GM19025 (cell line): ENCODE results near the gene NKD1.

Experiments
- ATAC-seq: cut with Tn5 transposase; IDR thresholded peaks from one replicate; pipeline ENCODE4 v1.9.1; 2021; ENCODE audit warnings: mild to moderate bottlenecking, low read depth, moderate library complexity; ENCODE audit not compliant: unreplicated experiment

Gene NKD1

DNA sequence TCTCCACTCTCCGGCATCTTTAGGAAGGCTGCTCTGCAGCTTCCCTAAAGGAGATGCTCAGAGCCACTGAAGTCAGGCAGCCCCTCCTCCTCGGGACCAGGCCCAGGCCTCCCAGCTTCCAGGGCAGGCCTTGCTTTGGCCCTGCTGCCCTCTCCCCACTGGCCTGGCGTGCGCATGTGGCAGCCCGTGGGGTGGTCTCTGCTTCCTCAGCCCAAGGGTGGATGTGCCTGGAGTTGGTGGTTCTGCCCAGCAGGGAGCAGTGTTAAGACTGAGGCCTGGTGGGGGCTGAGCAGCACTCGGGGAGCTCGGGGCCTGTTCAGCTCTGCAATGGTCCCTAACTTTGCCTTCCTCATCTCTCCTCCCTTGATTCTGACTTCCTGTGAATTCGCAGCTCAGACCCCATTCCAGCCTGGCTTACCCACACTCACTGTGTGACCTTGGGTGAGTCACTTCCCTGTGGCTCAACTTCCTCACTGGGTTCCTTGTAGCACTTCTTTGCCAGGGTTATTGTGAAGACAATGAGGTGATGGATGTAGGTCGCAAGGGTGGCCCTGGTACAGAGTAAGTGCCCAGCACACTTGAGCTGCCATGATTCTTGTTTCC lies 63.2 kb downstream of the NKD1 start:
- ATAC-seq: no peak

DNA sequence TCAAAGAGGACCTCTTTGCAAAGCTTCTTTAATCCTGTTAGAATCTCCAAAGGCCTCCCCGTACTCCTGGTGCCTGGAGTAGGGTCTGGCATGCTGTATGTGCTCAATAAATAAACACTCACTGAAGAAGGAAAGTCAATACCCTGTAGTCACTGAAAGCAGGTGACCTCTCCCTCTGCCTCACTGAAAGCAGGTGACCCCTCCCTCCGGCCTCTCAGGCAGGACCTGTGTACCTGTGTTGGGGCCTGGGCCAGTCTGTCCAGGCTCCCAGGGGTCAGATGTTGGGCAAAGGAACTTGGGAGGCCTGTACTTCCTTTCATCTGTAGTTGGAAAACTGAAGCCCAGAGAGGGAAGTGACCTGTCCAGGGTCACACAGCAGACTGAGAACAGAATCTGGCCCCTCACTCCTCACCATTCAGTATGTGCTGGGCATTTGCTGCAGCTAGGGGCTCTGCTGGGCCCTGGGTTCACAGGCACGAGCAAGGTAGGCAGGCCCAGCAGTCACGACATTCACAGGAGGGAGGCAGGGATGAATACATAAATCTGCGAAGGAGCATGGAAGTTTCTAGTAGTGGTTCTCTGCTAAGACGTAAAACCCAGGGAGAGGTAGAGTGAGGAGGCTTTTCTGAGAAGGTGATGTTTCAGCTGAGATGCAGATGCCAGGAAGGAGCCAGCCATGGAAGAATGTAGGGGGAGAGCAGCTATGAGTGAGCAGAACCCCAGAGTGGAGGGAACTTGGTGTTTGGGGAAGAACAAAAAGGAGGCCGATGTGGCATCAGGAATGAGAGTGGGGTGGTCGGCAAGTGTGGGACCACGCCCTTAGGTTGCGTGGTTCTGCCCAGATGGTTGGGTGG lies 64.0 kb downstream of the NKD1 start:
- no peak for ATAC-seq

DNA sequence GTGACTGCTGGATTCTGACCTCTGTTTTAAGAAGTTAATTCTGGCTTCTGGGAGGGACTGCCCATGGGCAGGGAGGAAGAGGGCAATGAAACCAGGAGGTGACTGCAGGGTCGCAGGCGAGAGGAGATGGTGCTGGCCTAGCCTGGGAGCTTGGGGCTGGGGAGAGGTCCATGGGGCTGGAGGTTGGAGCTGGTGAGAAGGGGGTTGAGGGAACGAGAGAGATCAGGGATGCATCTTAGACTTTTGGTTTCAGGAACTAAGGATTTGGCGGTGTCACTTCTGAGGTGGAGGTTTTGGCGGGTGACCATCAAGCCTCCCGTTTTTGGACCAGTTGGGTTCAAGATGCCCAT lies 64.6 kb downstream of the NKD1 start:
- no peak for ATAC-seq

DNA sequence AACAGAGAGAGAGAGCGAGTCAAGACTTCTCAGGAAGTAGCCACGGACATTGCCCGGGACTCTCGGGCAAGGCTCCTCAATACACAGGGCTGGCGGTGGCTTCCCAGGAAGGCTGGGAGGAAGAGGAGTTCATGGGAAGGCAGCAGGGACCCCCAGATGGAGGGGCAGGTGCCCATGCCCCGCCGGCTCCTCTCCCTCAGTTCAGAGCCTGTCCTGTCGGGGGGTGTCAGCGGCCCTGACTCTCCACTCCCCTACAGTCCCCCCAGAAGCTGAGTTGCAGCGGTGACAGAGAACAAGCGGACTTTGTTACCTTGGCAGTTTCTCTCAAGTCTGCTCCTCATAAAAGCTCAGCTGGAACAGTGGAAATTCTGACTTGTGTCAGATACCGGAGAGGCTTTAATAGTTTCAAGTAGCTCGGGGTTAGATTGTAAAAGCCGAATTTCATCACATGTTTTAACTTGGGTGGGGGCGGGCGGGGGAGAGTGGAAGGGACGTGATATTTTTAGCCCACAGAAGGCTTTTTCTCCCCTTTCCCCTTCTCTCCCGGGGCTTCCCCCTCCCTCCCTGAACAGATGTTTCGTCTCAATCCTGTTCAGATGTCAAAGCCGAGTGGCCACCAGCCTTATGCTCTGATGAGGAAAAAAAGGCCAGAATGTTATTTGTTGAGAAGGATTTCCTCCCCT lies 65.2 kb downstream of the NKD1 start:
- ATAC-seq: no peak

DNA sequence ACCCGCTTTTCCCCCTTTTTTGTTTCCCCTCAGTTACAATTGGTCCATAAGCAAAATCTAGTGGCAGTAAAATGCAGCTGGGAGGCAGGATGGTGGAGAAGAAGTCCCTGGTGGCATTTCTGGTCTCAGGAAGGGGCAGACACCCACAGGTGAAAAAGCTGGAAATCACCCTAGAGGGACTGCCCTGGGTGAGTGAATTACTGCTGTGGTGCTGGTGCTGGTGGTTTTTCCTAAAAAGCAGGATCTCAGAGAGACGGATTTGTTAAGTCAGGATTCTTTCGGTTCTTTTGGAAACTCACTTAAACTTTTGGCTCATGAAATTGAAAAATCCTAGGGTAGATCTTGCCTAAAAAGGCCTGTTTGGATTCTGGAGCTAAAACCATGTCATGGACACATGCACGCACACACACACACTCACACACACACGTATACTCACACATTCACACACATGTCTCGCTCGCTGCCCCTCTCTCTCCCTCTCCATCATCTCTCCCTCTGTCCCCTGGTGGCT lies 65.8 kb downstream of the NKD1 start:
- no peak for ATAC-seq

DNA sequence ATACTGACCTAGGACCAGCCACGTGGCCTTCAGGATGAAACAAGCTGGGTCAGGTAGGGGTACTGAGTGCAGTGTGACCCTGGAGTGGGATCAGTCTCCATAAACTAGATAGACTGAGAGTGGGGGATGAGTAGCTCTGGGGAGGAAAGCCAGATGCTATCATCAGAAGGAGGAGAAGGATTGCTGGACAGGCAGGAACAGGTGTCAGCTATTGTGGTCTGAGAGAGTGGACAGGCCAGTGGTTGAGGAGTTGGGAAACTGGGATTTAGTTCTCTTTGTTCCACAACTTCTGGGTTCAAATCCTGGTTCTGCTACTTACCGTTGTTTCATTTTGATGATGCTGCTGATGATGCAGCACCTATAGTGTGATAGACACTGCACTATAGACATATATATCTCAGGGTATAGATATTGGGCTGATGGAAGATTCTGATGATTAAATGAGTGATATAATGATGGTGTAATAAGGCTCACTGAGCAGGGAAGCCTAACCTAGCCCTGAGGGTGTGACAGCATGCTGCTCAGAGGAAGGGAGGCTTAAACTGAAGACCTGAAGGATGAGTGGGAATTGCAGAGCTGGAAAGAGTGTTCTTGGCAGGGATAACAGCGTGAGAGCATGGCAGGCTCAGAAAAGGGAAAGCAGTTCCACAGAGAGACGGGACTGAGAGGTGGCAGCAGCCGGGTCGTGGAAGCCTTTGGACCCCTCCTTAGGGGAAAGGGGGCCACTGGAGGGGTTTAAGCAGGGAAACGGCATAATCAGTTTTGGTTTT lies 66.9 kb downstream of the NKD1 start:
- no peak for ATAC-seq

DNA sequence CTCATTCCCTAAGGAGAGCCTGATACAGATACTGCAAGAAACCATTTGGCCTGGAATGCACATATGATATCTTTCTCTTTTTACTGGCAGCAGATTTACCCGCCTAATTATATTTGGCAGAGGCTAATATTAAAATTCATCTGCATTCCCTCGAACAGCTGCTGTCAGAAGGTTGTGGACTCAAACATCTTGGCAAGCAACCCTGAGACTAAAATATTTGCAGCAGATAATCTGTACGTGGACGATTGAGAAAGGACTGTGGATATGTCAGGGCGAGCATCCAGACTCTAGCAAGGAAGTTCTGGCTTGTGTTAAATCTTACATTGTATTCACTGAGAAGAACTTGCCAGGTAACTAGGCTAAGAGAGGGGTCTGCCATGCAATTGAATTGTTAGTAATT lies 67.7 kb downstream of the NKD1 start:
- ATAC-seq: no peak

DNA sequence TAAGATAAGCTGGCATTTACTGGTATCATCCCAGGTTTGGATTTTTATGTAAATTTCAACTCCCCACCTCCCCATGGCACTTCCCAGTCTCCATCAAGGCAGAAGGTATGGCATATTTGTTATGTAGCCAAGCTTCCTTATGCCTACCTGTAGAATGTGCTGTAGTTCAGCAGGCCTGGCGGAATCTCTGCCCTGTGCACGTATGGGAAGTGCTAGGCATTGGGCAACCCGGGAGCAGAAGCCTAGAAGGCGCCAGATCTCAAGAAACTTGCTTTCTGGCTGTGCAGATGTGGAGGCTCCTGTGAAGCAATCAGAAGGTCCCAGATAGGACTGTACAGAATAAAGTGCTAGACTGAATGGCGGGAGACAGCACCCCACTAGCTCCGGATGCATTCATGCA lies 68.2 kb downstream of the NKD1 start:
- no peak for ATAC-seq

DNA sequence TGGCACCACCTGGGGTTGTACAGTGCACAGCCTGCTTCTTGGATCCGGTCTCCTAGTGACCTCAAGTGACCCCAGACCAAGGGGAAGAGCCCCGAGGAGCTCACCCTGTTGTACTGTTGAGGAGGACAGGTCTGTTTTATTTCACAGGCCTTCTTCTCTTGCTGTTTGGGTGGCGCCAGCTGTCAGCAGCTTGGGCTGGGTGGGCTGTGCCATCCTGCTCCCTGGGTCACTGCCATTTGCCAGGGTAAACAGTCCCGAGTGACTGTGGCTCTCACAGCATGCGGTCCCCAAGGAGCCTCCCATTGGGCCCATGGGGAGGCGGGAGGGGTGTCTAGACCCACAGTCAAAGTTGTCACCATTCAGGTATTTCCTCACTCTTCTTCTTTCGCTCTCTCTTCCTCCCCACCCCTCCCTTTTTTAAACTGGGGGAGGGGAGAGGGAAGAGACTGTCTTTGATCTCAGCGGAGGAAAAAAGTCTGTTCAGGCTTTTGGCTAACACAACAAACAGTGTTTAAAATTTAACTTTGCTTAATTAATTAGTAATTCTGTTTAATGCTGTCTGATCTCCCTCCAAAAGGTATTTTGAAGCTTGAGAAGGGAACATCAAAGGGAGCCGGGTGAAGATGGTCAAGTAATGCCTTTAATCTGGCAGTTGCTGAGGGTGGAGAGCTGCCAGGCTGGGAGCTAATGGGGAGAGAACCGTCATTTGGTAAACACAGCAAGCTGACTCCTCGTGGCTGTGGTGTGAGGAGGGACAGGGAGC lies 68.9 kb downstream of the NKD1 start:
- no peak for ATAC-seq

DNA sequence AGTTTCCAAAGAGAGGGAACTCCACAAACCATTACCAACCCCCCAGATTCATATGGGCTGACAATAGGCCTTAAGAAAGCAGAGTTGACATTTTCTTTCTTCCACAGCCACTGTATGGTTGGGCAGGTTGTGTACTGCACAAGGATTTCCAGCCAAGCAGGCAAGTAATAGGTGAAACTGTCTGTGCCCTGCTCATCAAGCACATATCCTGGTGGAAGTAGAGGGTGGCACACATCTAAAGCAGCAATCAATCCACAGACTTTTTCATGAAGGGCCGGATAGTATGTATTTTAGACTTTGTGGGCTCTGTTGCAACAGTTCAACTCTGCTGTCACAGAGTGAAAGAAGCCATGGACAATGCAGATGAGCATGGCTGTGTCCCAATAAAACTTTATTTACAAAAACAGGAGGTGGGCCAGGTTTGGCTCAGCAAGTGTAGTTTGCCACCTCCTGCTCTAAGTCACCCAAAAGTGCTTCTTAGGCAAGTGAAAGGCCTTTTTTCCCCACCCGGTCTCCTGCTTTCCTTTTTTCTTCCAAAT lies 69.5 kb downstream of the NKD1 start:
- no peak for ATAC-seq

DNA sequence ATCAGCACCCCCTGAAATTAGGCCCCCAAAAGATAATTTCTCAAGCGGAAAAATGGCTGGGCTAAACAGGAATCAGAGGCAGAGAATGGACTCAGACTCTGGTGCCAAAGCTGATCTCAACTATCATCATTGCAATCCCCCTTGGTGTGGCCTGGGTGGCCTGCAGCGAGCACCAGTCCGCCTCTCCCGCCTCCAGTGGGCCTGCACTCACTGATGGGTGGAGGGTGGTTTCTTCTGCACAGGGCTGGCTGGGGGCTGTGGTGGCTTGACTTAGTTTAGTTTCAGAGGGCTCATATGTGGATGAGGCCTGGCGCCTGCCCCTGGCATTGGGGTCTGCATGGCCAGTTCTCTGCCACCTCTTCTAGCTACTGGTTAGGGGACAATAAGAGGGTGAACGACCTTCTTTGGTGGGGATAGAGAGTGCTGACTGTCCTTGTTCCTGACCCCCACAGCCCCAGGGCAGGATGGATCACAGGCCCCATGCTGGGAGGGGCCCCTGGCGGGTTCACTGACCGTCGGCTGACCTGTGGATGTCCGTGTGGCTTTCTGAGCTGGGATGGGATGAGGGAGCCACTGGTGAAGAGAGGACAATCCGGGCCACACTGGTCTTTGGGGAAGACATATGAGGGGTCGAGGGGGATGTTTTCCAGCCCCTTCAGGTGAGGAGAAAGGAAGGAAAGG lies 70.2 kb downstream of the NKD1 start:
- ATAC-seq: no peak

DNA sequence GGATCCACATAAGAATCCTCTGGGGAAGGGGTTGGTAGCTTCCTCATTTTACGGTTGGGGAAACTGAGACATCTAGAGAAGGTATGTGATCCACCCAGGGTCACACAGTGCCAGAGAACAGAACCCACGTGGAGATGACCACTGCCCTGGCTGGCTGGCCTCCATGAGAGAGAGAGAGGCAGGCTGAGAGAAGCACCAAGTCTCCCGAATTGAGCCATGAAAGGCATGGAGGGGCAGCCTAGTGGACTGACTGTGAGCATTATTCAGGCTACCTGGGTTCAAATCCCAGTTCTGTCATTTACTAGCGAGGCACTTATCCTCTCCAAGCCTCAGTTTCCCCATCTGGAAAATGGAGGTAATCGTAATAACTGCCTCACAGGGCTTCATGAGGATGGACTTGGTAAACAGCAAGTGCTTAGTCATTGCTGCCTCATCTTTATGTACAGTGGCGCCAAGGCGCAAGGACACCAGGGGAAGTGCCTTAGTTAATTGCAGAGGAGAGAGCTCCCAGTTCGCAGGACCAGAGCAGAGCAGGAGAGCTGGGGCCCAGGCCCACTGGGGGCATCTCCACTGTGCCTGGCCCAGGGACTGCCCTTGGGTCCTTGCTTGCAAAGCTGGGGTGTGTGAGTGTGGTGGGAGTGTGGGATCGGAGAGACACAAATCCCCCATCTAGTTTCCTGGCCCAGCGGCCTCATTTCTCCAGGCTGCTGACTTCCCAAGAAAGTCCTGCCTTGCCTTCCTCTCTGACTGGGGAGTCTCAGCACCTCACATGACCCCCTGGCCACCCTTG lies 71.7 kb downstream of the NKD1 start:
- ATAC-seq: no peak

DNA sequence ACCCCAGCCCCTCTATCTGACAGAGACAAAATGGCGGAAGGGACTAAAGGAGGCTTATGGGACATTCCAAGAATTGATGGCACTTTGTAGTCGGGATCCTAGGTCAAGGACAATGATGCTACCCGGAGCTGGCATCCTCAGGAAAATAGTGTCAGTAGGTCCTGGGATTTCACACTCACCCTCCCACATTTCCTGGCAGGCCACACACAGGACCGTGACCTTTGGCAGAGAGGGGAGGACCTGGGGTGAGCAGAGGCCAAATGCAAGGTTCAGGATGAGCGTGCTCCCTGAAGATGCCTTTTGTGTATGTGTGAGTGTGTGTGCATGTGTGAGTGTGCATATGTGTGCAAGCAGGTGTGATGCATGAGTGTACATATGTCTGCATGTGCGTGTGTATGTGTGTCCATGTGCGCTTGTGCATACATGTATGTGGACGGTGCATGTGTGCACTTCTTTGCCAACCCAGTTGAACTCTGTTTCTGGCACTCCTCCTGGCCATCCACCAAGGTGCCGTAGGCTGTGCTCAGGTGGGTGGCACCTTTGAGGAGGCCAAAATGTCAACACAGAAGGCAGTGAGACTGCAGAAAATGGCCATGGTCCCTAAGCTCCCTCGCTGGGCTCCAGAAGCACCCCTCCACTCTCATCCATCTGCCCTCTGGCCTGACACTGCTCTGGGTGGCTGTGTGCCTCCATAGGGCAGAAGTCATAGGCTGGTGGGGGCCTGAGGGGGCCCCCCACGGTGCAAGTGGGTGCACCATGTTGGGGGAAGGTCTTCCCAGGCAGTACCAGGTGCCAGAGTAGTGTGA lies 72.7 kb downstream of the NKD1 start:
- ATAC-seq: no peak

DNA sequence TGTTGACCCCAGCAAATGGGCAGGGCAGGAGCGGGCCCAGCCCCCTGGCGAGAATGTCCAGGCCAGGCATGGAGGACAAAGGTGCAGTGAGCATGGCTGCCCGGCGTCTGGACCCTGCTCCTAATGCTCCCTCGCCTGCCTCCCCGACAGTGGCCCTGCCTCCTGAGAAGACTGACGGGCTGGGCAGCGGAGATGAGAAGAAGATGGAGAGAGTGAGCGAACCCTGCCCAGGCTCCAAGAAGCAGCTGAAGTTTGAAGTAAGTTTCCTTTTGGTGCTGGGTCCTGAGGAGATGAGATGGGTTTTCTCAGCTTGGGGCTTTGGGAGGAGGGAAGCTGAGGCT lies 73.2 kb downstream of the NKD1 start:
- no peak for ATAC-seq

DNA sequence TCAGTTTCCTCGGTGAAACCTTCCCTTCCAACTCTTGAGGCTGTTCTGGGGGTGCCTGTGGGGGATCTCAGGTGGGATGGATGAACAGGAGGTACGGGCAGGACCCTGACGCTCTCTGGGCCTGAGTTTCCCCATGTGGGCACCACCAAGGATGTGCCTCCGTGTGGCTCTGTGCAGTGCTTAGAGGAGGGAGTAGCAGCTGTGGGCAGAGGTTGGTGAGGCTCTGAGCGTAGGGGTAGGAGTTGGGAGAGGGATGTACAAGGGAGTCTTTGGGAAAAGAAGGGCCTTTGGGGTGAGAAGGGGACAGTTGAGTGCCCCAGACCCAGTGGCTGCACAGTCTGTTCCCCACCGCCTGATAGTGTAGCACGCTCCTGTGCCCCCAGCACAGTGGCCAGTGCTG lies 73.8 kb downstream of the NKD1 start:
- no peak for ATAC-seq

DNA sequence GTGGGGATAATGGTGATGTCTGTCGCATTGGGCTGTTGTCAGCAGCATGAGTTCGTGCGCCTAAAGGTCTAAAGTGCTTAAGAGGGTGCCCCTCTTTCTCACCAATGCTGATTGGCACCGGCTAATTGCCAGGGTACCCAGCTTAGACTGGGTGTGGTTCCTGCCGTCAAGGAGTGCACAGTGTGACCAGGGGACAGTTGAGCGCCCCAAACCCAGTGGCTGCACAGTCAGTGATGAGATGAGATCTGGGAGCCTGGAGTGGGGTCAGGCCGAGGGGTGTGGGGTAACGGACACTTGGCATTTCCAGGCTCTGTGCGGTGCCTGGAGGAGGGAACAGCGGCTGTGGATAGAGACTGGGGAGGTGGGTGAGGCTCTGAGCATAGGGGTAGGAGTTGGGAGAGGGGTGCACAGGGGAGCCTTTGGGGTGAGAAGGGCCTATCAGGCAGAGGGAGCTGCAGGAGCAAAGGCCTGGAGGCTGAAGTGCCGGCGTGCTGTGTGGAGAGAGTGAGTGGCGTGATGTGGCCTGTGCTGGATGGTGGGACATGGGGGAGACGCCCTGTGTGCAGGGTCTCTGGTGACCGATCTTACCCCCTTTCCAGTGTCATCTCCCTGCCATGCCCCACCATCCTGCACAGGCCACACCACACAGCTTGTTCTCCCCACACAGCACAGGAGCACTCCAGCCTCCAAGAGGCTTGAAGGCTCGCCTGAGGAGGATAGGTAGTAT lies 74.6 kb downstream of the NKD1 start:
- ATAC-seq: no peak

DNA sequence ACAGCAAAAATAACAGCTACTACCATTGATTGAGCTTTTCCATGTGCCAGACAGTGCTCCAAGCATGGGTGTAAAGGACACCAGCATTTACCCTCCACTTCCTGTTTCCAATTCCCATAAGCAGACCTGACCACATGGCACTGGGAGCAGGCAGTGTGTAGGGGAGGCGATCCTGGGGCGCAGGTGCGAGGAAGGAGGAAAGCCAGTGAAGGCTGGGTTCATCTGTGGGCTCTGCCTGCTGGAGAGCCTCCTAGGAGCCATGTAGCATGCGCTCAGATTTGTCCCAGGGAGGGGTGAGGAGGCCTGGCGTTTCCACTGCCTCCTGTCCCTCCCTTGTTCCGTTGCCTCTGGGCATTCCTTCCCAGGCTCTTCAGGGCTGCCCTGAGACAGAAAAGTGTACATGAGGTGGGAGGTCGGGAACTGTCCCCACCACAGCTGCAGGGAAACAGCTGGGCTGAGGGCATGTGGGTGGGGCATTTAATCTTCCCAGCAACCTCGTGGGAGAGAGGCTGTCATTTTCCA lies 76.3 kb downstream of the NKD1 start:
- no peak for ATAC-seq
